ENCODE data around the gene FOXF1. TPM values are rescaled to one million over a fixed set of nuclear protein-coding genes. Genes with fewer than 3 reads are reported as not detected.

Gene FOXF1
- total and polyA plus RNA-seq, 2 experiments from 2014 or later = 2.6 to 4.4 TPM

- no peak overlapping the region for H3K4me3 ChIP-seq
- no peaks in the 10 kb centered on the region for H3K9me3 ChIP-seq (ENCODE audit: low read depth)
- H3K4me1 ChIP-seq (ENCODE audit: low read depth) = peaks cover 8% of the 10 kb centered on the region
- no peak for DNase-seq (ENCODE audit: low read depth in 1 of 2, low spot score in 1 of 2)
- no peaks in the 10 kb centered on the region for H3K27me3 ChIP-seq
- no peak for TF ChIP-seq CTCF (IDR thresholded peaks at IDR 0.05; ENCODE audit: low read depth, low read length)
- H3K36me3 ChIP-seq = no peaks in the 10 kb centered on the region
- no peak overlapping the region for H3K27ac ChIP-seq
These were observed 21.6 kb downstream of the FOXF1 start for GRCh38 chr16:86531641-86532525.

GRCh38 chr16:86532526-86532815, 22.1 kb downstream of the FOXF1 start:
- Histone ChIP-seq H3K27ac (no peak overlapping the region), H3K4me3 (no peak overlapping the region), H3K4me1 (ENCODE audit: low read depth) (peaks cover 5% of the 10 kb centered on the region), H3K27me3 (no peaks in the 10 kb centered on the region), H3K36me3 (no peaks in the 10 kb centered on the region), H3K9me3 (ENCODE audit: low read depth) (no peaks in the 10 kb centered on the region)
- no peak for DNase-seq (ENCODE audit: low read depth in 1 of 2, low spot score in 1 of 2)
- TF ChIP-seq CTCF (IDR thresholded peaks at IDR 0.05; ENCODE audit: low read depth, low read length) = no peak

- TF ChIP-seq CTCF (IDR thresholded peaks at IDR 0.05; ENCODE audit: low read depth, low read length) = no peak
- Histone ChIP-seq H3K9me3 (ENCODE audit: low read depth) (no peaks in the 10 kb centered on the region), H3K27ac (no peak overlapping the region), H3K27me3 (no peaks in the 10 kb centered on the region), H3K4me3 (no peak overlapping the region), H3K4me1 (ENCODE audit: low read depth) (no peaks in the 10 kb centered on the region), H3K36me3 (no peaks in the 10 kb centered on the region)
- no peak for DNase-seq (ENCODE audit: low read depth in 1 of 2, low spot score in 1 of 2)
These were observed 22.7 kb downstream of the FOXF1 start for GRCh38 chr16:86533076-86533475.

- no peaks in the 10 kb centered on the region for H3K27me3 ChIP-seq
- no peaks in the 10 kb centered on the region for H3K4me1 ChIP-seq (ENCODE audit: low read depth)
- H3K36me3 ChIP-seq = no peaks in the 10 kb centered on the region
- H3K27ac ChIP-seq = no peak overlapping the region
- DNase-seq (ENCODE audit: low read depth in 1 of 2, low spot score in 1 of 2) = no peak
- H3K4me3 ChIP-seq = no peak overlapping the region
- H3K9me3 ChIP-seq (ENCODE audit: low read depth) = no peaks in the 10 kb centered on the region
- no peak for TF ChIP-seq CTCF (IDR thresholded peaks at IDR 0.05; ENCODE audit: low read depth, low read length)
These were observed 23.5 kb downstream of the FOXF1 start for GRCh38 chr16:86533767-86534351.

- DNase-seq (ENCODE audit: low read depth in 1 of 2, low spot score in 1 of 2) = no peak
- H3K27me3 ChIP-seq = no peaks in the 10 kb centered on the region
- no peaks in the 10 kb centered on the region for H3K4me1 ChIP-seq (ENCODE audit: low read depth)
- TF ChIP-seq CTCF (IDR thresholded peaks at IDR 0.05; ENCODE audit: low read depth, low read length) = no peak
- no peak overlapping the region for H3K4me3 ChIP-seq
- H3K27ac ChIP-seq = no peak overlapping the region
- peaks cover 8% of the 10 kb centered on the region for H3K36me3 ChIP-seq
- no peaks in the 10 kb centered on the region for H3K9me3 ChIP-seq (ENCODE audit: low read depth)
These were observed 24.7 kb downstream of the FOXF1 start for GRCh38 chr16:86534779-86535615.
